Measurements from ENCODE around the gene DPF3.

Gene DPF3

DNA sequence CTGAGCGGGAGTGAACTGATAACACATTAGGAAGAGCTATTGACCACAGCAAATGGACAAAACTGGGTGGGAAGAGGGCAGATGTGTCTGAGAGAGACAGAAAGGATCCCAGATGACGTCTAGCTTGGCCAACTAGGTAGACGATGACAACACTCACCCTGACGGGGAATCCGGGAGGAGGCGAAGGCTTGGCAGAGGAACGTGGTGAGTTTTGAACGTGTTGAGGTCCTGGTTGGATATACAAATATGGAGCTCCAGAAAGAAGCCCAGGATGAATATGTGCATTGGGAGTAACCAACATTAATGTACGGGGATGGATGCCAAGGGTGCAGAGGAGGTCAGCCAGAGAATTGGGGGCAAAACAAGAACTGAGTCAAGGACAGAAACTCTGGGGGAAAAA lies 60.7 kb downstream of the DPF3 start:
- DNase-seq: no peak

- DNase-seq: no peak
Observed at GRCh38 chr14:72830786-72831594, 62.9 kb downstream of the DPF3 start.

DNA sequence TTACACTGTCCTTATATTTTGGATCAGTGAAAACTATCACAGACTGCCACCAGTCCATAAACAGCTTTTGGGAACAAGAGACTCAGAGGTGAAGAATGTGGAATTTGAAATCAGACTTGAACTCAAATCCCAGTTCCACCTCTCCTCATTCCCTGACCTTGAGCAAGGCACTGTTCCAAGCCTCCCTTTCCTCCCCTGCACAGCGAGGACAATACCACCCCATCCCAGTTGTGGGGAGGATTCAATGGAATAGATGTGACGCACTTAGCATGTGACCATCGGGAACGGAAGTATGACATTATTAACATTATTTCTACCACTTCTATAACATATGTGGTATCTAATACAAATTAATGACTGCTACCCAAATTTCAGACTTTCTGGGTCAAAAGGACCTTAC lies 63.5 kb downstream of the DPF3 start:
- no peak for DNase-seq

DNA sequence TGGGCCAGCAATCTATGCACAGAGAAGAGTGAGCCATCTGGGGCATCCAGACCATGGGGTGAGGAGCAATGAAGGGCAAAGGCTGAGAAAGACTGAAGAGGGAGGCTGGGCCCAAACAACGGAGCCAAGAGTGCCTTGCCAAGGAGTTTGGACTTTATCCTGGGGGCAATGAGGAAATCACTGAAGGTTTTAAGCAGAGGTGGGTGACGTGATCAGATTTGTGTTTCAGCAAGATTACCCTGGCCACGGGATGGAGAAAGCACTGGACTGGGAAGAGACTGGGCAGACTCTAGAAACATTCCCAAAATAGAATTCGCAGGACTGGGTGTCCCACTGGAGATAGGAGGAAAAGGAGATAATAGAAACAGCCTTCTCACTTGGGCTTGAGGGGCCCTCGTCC lies 65.3 kb downstream of the DPF3 start:
- DNase-seq: no peak

GRCh38 chr14:72826039-72826438 lies 67.9 kb downstream of the DPF3 start:
- no peak for DNase-seq

GRCh38 chr14:72825486-72825885 lies 68.4 kb downstream of the DPF3 start:
- DNase-seq: no peak

- no peak for DNase-seq
Observed at GRCh38 chr14:72824051-72824450, 69.8 kb downstream of the DPF3 start.

DNA sequence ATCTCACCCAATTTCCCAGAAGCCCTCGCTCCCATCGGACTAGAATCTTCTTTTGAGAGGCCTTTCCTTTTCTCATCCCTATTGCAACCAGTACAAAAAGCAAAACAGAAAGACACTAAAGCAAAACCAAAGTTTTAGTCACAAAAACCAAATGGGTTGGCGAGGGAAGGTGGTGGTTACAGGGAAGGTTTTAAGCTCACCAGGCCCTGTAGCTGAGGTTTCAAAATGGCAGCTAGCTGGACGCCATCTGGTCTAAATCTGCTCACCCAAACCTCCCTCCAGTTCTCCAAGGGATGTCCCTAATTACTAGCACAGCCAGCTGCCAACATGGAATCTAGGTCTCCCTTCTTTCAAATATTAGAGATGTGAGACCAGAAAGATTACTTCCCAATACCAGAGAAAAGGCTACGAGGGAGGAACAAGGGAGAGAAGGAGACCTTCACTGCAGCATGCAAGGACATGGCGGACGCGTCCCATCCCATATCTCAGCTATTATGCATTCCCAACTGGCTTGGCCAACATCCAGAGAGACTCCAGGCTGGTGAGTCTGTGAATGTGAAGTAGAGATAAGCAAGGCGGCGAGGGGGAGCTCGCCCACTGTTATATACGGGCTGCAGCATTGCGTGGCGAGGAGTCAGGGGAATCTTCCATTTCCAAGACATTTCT lies 70.8 kb downstream of the DPF3 start:
- DNase-seq: no peak

DNA sequence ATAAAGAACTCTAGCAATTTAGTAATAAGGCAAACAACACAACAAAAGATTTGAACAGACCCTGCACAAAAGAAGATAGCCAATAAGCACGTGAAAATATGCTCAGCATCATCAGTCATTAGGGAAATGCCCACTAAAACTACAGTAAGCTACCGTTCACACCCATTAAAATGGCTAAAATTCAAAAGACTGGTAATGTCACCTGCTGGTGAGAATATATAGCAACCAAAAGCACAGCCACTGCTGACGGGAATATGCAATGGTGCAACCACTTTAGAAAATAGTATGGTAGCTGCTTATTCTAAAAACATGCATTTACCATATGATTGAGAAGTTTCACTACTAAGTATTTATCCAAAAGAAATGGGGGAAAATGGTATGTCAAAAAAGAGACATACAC lies 74.9 kb downstream of the DPF3 start:
- no peak for DNase-seq

DNA sequence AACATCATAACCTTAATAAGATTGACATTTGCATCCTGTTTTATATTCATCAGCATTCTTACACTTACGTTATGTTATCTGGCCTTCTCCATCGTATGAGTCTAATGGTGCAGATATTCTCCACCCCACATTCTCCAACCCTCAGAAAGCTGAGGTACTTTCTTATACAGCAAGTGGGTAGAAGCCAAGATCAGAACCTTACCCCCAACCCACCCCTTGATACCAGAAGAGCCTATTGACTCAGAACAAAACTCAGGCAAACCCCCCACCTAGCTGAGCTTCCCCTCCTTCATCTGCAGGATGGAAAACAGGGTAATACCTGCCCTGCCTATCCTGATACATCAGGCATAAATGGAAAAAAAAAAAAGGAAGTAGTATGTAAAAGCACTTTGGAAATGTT lies 77.6 kb downstream of the DPF3 start:
- DNase-seq: no peak

GRCh38 chr14:72815430-72815829 lies 78.5 kb downstream of the DPF3 start:
- DNase-seq: no peak

DNA sequence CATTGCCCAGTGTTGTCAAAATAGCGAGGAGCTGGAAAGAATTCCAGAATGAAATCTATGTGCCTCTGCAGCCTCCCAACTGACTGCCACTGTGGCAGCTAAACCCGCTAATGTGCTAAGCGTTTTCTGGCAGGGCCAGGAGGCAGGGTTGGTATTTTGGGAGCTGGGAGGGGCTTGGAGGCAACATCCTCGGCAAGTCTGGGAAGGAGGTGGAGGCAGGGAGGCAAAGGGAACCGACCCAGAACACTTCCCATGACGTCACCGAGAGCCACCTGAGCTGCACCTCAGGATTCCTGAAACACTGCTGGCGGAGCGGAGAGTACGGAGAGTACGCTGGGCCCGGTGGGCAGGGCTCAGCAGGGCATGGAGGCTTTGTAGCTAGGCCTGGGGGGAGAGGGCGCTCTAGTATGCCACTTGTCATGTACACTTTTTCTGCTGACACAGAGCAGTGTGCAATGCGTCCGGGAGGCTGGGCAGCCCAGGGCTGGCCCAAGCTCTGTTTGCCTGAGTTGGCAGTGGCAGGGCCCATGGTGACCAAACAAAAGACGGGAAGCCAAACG lies 81.5 kb downstream of the DPF3 start:
- DNase-seq: no peak

DNA sequence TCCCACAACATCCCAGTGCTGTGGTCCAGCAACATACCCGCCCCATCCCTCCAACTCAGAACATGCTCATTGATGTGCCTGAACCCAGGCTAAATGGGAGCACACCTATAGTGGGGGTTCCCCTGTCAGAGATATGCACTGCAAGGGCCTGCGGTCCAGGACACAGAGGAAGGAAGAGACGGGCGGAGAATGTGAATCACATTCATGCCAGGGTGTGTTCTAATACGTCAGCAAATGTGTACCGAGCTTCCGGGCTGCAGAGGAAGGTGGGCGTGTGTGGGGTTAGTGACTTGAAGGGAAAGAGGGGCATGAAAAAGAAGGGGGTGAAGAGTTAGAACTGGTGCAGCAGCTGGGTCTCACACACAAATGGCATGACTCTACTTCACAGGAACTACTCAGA lies 83.7 kb downstream of the DPF3 start:
- peak; percentile 72 for DNase-seq

- DNase-seq: no peak
Observed at GRCh38 chr14:72809063-72809462, 84.8 kb downstream of the DPF3 start.

- DNase-seq: no peak
Observed at GRCh38 chr14:72808564-72808963, 85.3 kb downstream of the DPF3 start.

GRCh38 chr14:72802588-72802946 lies 91.3 kb downstream of the DPF3 start:
- DNase-seq: no peak

DNA sequence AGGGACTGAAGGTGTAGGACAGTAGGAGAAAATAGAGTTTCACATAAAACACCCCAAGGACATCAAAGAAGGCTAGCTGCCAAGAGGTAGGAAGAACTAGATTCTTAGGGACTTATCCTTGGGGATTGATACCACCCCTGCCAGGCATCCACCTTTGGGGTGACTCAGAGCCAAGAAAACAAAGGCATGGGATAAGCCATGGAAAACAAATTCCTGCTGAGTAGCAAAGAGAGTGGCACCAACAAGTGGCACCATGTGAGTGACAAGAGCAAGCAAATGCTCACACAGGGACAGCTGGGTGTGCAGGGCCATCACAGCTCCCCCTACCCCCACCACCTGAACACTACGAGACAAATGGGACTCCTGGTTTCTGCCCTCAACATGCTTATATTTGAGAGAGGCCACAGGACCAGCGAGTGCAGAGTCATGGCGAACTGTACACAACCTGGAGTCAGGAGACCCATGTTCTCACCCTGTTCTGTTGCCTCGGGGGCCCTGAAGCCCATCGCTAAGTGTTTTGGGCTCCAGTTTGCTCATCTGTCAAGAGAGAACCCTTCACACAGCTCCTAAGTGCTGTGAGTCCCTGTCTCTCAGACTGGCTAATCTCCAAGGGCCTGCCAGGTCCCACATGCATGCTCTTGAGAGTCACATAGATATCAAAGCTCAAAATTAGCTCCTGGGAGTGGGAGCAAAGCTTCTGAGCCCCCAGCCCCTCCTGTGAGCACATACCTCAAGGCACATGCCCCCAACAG lies 91.9 kb downstream of the DPF3 start:
- no peak for DNase-seq

- DNase-seq: no peak
Observed at GRCh38 chr14:72801381-72801812, 92.5 kb downstream of the DPF3 start.

DNA sequence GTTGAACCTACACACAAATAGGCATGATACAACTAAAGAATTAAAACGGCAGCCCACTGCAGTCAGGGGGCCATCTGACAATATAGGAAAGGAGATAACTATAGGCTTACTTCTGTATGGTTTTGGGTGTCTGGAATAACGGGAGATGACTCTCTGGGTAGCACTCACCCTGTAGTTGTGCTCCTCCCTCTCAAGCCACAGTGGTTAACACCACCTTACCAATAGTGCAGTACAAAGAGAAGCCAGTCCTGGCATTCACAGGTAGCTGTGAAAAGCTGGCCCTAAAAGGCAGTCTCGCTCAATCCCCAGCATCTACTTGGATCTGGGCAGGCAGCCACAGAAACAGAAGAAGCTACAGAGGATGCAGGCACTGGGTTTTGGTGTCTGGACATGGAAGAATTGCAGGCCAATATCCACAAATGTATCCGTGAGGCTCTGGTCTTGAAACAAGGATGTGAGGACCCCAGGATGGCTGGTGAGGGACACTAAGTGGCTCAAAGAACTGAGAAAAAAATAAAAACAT lies 93.0 kb downstream of the DPF3 start:
- DNase-seq: no peak

DNA sequence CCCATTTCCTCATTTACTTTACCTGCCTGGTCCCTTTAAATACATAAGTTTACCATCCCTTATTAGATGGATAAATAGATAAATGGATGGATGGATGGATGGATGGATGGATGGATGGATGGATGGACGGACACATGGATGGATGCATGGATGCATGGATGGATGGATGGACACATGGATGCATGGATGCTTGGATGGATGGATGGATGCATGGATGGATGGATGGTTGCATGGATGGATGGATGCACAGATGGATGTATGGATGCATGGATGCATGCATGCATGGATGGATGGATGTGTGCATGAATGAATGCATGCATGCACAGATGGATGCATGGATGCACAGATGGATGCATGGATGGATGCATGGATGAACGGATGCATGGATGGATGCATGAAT lies 93.6 kb downstream of the DPF3 start:
- DNase-seq: no peak

DNA sequence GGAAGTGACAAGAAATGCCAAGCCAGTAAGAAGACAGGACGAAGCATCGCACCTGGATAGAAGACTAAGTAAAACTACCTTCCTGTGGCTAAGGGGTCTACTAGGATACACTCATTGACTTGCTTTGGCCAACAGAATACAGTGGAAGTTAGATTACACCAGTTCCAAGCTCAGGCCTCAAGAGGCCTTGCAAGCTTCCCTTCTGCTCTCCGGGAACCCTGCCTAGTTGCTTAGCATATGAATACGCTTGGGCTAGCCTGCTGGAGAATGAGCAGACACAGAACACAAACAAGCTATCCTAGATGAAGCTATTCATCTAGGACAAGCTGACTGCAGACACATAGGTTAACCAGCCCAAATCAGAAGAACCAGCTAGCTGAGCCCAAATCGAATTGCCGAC lies 97.0 kb downstream of the DPF3 start:
- no peak for DNase-seq

GRCh38 chr14:72793156-72793939 lies 100.6 kb downstream of the DPF3 start:
- no peak for DNase-seq
